ENCODE measurements around the gene ARL8B. TPM values are rescaled to one million over a fixed set of nuclear protein-coding genes. Genes with fewer than 3 reads are reported as not detected.
A peak's percentile ranks its signal among the peaks of the same experiment; 100 is the strongest.

ARL8B gene
- total and polyA plus RNA-seq, 10 of the 15 experiments (the other 5 are each of a cell fraction or from before 2014, with no cell fraction given) = 22.0 to 80.6 (median 43.7) TPM

DNA sequence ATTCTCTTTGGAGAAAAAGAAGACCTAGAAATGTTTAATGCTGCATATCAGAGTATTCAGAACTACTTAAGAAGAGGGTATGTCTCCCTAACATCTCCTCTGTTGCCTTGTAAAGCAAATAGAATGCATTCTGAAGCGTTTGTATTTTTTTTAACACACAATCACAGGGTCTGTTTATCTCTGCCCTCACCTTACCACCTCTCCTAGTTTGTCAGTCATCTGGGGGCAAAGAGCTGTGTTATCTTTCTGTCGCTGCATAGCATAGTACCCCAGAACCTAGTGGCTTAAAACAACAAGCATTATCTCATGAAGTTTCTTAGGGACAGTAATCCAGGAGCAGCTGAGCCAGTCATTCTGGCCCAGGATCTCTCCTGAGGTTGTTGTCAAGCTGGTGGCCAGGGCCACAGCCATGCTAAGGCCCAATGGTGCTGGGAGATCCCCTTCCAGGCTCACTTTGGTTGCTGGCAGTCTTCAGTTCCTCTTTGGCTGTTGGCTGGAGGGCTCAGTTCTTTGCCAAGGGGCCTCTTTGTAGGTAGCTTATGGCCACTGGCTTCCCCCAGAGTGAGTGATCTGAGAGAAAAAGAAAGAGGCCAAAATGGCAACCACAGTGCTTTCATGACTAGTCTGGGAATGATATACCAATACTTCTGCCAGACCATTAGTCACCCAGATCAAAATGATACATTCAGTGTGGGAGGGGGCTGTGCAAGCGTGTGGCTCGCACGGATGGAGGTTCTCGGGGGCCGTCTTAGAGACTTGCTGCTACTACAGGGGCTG, 83.3 kb downstream of the ARL8B start (continued):
- no peak for TF ChIP-seq SMARCA5 (IDR thresholded peaks at IDR 0.05)
- TF ChIP-seq NBN (IDR thresholded peaks at IDR 0.05) = peak; percentile 81
- TF ChIP-seq, protein P1, sequence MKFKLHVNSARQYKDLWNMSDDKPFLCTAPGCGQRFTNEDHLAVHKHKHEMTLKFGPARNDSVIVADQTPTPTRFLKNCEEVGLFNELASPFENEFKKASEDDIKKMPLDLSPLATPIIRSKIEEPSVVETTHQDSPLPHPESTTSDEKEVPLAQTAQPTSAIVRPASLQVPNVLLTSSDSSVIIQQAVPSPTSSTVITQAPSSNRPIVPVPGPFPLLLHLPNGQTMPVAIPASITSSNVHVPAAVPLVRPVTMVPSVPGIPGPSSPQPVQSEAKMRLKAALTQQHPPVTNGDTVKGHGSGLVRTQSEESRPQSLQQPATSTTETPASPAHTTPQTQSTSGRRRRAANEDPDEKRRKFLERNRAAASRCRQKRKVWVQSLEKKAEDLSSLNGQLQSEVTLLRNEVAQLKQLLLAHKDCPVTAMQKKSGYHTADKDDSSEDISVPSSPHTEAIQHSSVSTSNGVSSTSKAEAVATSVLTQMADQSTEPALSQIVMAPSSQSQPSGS (IDR thresholded peaks at IDR 0.05; ENCODE audit: low read length) = peak; percentile 86
- TF ChIP-seq ZNF384 (IDR thresholded peaks at IDR 0.05; ENCODE audit: borderline replicate concordance, low read depth, low read length) = no peak
- 0 out of 3 replicates have a peak, but pooled peaks of 1 of the 2 experiments have one; percentile 22 for TF ChIP-seq EGR1 (IDR thresholded peaks at IDR 0.05; ENCODE audit: borderline replicate concordance in 1 of 2, low read depth in 2 of 2, low read length in 2 of 2)
- TF ChIP-seq BCL11A (IDR thresholded peaks at IDR 0.05; ENCODE audit: low read depth, low read length) = peak; percentile 81
- peak; percentile 65; the same call in 1 of the 2 replicates for TF ChIP-seq CREM (IDR thresholded peaks at IDR 0.05; ENCODE audit: low read depth)
- peak; percentile 99 for TF ChIP-seq SPI1 (IDR thresholded peaks at IDR 0.05; ENCODE audit: borderline replicate concordance, insufficient read depth, low read depth, low read length)
- TF ChIP-seq, protein P2, sequence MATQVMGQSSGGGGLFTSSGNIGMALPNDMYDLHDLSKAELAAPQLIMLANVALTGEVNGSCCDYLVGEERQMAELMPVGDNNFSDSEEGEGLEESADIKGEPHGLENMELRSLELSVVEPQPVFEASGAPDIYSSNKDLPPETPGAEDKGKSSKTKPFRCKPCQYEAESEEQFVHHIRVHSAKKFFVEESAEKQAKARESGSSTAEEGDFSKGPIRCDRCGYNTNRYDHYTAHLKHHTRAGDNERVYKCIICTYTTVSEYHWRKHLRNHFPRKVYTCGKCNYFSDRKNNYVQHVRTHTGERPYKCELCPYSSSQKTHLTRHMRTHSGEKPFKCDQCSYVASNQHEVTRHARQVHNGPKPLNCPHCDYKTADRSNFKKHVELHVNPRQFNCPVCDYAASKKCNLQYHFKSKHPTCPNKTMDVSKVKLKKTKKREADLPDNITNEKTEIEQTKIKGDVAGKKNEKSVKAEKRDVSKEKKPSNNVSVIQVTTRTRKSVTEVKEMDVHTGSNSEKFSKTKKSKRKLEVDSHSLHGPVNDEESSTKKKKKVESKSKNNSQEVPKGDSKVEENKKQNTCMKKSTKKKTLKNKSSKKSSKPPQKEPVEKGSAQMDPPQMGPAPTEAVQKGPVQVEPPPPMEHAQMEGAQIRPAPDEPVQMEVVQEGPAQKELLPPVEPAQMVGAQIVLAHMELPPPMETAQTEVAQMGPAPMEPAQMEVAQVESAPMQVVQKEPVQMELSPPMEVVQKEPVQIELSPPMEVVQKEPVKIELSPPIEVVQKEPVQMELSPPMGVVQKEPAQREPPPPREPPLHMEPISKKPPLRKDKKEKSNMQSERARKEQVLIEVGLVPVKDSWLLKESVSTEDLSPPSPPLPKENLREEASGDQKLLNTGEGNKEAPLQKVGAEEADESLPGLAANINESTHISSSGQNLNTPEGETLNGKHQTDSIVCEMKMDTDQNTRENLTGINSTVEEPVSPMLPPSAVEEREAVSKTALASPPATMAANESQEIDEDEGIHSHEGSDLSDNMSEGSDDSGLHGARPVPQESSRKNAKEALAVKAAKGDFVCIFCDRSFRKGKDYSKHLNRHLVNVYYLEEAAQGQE (IDR thresholded peaks at IDR 0.05; ENCODE audit: low read depth, low read length) = 0 out of 2 replicates have a peak, but pooled peaks have one; percentile 6
- TF ChIP-seq RELA (IDR thresholded peaks at IDR 0.05; ENCODE audit: borderline replicate concordance, partially characterized antibody) = peak; percentile 60
- TF ChIP-seq, protein P3, sequence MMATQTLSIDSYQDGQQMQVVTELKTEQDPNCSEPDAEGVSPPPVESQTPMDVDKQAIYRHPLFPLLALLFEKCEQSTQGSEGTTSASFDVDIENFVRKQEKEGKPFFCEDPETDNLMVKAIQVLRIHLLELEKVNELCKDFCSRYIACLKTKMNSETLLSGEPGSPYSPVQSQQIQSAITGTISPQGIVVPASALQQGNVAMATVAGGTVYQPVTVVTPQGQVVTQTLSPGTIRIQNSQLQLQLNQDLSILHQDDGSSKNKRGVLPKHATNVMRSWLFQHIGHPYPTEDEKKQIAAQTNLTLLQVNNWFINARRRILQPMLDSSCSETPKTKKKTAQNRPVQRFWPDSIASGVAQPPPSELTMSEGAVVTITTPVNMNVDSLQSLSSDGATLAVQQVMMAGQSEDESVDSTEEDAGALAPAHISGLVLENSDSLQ (IDR thresholded peaks at IDR 0.05) = peak; percentile 41; the same call in 1 of the 2 replicates
- TF ChIP-seq EED (IDR thresholded peaks at IDR 0.05; ENCODE audit: low read depth) = peak; percentile 92
- TF ChIP-seq CHD4 (IDR thresholded peaks at IDR 0.05) = no peak
- peak; percentile 87 to 88 for TF ChIP-seq IKZF2 (IDR thresholded peaks at IDR 0.05)
- TF ChIP-seq BMI1 (IDR thresholded peaks at IDR 0.05; ENCODE audit: borderline replicate concordance) = 0 out of 2 replicates have a peak, but pooled peaks have one; percentile 25
- TF ChIP-seq NFYB (IDR thresholded peaks at IDR 0.05; ENCODE audit: insufficient read depth, low read depth, low read length) = no peak
- TF ChIP-seq ZNF24 (IDR thresholded peaks at IDR 0.05) = 0 out of 2 replicates have a peak, but pooled peaks have one; percentile 38
- TF ChIP-seq POLR2A (IDR thresholded peaks at IDR 0.05; ENCODE audit: low read depth, low read length) = 0 out of 2 replicates have a peak, but pooled peaks have one; percentile 40
- TF ChIP-seq, protein P4, sequence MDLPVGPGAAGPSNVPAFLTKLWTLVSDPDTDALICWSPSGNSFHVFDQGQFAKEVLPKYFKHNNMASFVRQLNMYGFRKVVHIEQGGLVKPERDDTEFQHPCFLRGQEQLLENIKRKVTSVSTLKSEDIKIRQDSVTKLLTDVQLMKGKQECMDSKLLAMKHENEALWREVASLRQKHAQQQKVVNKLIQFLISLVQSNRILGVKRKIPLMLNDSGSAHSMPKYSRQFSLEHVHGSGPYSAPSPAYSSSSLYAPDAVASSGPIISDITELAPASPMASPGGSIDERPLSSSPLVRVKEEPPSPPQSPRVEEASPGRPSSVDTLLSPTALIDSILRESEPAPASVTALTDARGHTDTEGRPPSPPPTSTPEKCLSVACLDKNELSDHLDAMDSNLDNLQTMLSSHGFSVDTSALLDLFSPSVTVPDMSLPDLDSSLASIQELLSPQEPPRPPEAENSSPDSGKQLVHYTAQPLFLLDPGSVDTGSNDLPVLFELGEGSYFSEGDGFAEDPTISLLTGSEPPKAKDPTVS (IDR thresholded peaks at IDR 0.05; ENCODE audit: low read depth, low read length) = no peak
- no peak for TF ChIP-seq HDAC6 (IDR thresholded peaks at IDR 0.05; ENCODE audit: unreplicated experiment)
- no peak for TF ChIP-seq KLF5 (IDR thresholded peaks at IDR 0.05; ENCODE audit: partially characterized antibody)
- TF ChIP-seq CHD2 (IDR thresholded peaks at IDR 0.05; ENCODE audit: borderline replicate concordance, low read depth, low read length) = peak; percentile 43; the same call in 1 of the 2 replicates
- TF ChIP-seq CBFB (IDR thresholded peaks at IDR 0.05; ENCODE audit: low read depth) = peak; percentile 71; the same call in 1 of the 2 replicates
- TF ChIP-seq IKZF1 (conservative IDR thresholded peaks at IDR 0.05) = peak; percentile 87

All from GM12878 (cell line).